Sciatic nerve (tissue), 2 donors: ENCODE measurements around the gene GARIN5A. TPM values are rescaled to one million over a fixed set of nuclear protein-coding genes. Genes with fewer than 3 reads are reported as not detected.
A peak's percentile ranks its signal among the peaks of the same experiment; 100 is the strongest.

Experiments
- ATAC-seq: fragments of 200-7000 bp; cut with Tn5 transposase; one replicate; pipeline ENCODE4 v1.9.1; 2020; ENCODE audit warnings: mild to moderate bottlenecking, moderate library complexity
- DNase-seq: peaks from one replicate; pipeline ENCODE4 v3.0.0-alpha.2; 2020; ENCODE audit warnings: low spot score
- intact Hi-C: fragments of 100-400 bp; cut with DNase I; formaldehyde crosslinking; loops from one replicate; pipeline ENCODE4 v1.14.2; 2022
- total RNA-seq: library from RNA; stranded (reverse); fragmentation: NEBNext Ultra II Directional; extraction: Animal tissue kit (Norgen Biotek cat#: 25700); gene quantifications from one replicate; pipeline ENCODE4 v1.2.1, GENCODE V29; 2021
- donor health status: DM: no; HTN: no; CAD: no.
- donor health status: DM: no; HTN: no; CAD: no.

Gene GARIN5A
- 0.45 TPM for total RNA-seq

GRCh38 chr19:50476224-50476906 lies at the start of gene GARIN5A, which contains the start of gene EMC10:
TSS of gene GARIN5A (minus strand) at chr19:50476848. CDS start at chr19:50476388, 460 bp downstream.
TSS of gene EMC10 (plus strand) at chr19:50476507. CDS start at chr19:50476545, 38 bp downstream.
- DNase-seq: peak; percentile 91
- ATAC-seq: peak; percentile 97
- intact Hi-C loops: no loop called here

- DNase-seq: no peak
- intact Hi-C loops: no loop called here
- ATAC-seq: no peak
Measured at GRCh38 chr19:50522881-50523280, 46.2 kb upstream of the GARIN5A start.

GRCh38 chr19:50520822-50521465 lies 44.3 kb upstream of the GARIN5A start:
- no peak for DNase-seq
- intact Hi-C loops: no loop called here
- ATAC-seq: no peak

GRCh38 chr19:50519006-50519575 lies 42.4 kb upstream of the GARIN5A start:
- DNase-seq (no peak), ATAC-seq (no peak)
- intact Hi-C loops: no loop called here

- no peak for ATAC-seq
- DNase-seq: no peak
- intact Hi-C loops: no loop called here
Measured at GRCh38 chr19:50518091-50519005, 41.7 kb upstream of the GARIN5A start.

GRCh38 chr19:50517704-50518075 lies 41.0 kb upstream of the GARIN5A start:
- ATAC-seq: no peak
- intact Hi-C loops: no loop called here
- DNase-seq: no peak

- intact Hi-C loops: no loop called here
- DNase-seq (no peak), ATAC-seq (no peak)
Measured at GRCh38 chr19:50516964-50517703, 40.5 kb upstream of the GARIN5A start.

GRCh38 chr19:50516456-50516855 lies 39.8 kb upstream of the GARIN5A start:
- intact Hi-C loops: no loop called here
- ATAC-seq: no peak

GRCh38 chr19:50515168-50515561 lies 38.5 kb upstream of the GARIN5A start:
- no peak for ATAC-seq
- intact Hi-C loops: no loop called here
- DNase-seq: no peak

More at GRCh38 chr19:50516456-50516855, 39.8 kb upstream of the GARIN5A start:
- DNase-seq: no peak

GRCh38 chr19:50514346-50515167 lies 37.9 kb upstream of the GARIN5A start:
- intact Hi-C loops: no loop called here
- ATAC-seq (no peak), DNase-seq (no peak)

GRCh38 chr19:50513746-50514345 lies 37.2 kb upstream of the GARIN5A start, which contains the start of gene ASPDH:
TSS of gene ASPDH (minus strand) at chr19:50513913. CDS start at chr19:50513823, 90 bp downstream.
- no peak for ATAC-seq
- DNase-seq: no peak
- intact Hi-C loops: no loop called here

- intact Hi-C loops: no loop called here
- DNase-seq: no peak
- no peak for ATAC-seq
Measured at GRCh38 chr19:50512999-50513745, 36.5 kb upstream of the GARIN5A start.

GRCh38 chr19:50512112-50512998 lies 35.7 kb upstream of the GARIN5A start:
- intact Hi-C loops: no loop called here
- no peak for ATAC-seq
- DNase-seq: no peak

- DNase-seq: peak; percentile 99
- peak; percentile 96 for ATAC-seq
- intact Hi-C loops: no loop called here
Measured at GRCh38 chr19:50511069-50511822, 34.6 kb upstream of the GARIN5A start, which contains the start of gene JOSD2. TSS of gene JOSD2 (minus strand) at chr19:50511191. CDS start at chr19:50510431, 760 bp downstream.

GRCh38 chr19:50510700-50511068 lies 34.0 kb upstream of the GARIN5A start:
- DNase-seq (no peak), ATAC-seq (no peak)
- intact Hi-C loops: no loop called here
